Measurements from ENCODE around the gene GRID2.

DNA sequence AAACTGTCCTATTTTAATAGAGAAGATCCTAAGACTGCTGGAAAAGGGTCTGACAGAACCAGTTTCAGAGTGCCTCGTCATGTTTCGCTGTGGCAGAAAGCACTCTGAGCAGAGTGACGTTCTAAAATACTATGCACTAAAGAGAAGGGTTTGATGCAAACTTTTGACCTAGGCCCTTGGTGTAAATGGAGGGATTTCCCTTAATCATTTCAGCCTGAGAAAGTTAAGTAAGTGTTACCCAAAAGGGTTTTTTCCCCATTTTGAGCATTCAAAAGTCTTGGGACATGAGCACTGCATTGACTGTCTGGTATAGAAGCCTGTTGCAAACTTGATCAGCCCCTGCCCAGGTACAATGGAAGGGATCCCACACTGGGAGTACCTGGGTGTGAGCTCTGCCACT is 1367.3 kb downstream of the GRID2 start:
- TF ChIP-seq POLR2A (IDR thresholded peaks at IDR 0.05; ENCODE audit: low read length) (no peak), GATA1 (IDR thresholded peaks at IDR 0.05; ENCODE audit: low read depth, low read length) (no peak)

Measured in erythroblast (primary cell).